Measurements from ENCODE around the gene MVD. TPM values are rescaled to one million over a fixed set of nuclear protein-coding genes. Genes with fewer than 3 reads are reported as not detected.

Gene MVD
- total and polyA plus RNA-seq, 2 of the 13 experiments (the other 11 are each of a cell fraction or from before 2014, with no cell fraction given), result 28.1 to 187 TPM

DNA sequence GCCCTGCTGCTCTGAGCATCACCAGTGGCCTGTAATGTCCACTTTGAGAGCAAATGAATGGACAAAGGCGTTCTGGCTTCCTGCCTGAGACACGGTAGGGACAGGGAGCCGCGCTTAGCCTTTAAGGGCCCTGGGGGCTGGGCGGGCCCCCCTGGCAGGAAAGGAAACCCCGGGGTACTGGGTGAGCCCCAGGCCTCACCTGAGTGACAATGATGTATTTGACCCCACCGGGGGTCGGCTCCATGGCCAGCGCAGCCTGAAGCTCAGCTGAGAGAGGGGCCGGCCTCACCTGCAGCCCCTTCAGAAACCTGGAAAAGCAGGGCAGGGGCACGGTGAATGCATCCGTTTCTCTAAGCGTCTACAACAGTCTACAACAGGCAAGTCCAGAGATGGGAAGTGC, 9.8 kb downstream of the MVD start:
- BruUV-seq (replicated peaks), result no TSS peak
- peaks cover 27% of the 10 kb centered on the region for H3K4me1 ChIP-seq (ENCODE audit: insufficient read depth, low read length)
- DNase-seq (ENCODE audit: low spot score) (no peak), FAIRE-seq (no peak), ATAC-seq (no peak)
- no peaks in the 10 kb centered on the region for H3K9me3 ChIP-seq (ENCODE audit: low read length)
- H3K79me2 ChIP-seq (ENCODE audit: insufficient read depth, low read length), result peaks cover 32% of the 10 kb centered on the region
- H3K4me2 ChIP-seq (ENCODE audit: low read depth, low read length), result no peak overlapping the region
- H3K36me3 ChIP-seq (replicated peaks in 1 of 2; ENCODE audit: control insufficient read depth in 1 of 2, insufficient read depth in 2 of 2, low read length in 2 of 2), result peaks cover 10 to 42% of the 10 kb centered on the region in 2 experiments
- H3K27ac ChIP-seq (ENCODE audit: extremely low read length, insufficient read depth, low read length), result no peak overlapping the region
- in situ Hi-C loops (cut with HindIII; ENCODE audit: extremely low pct_ligation_motif_present, low pct_unique_long_range_greater_than_20kb) (no loop called here), intact Hi-C loops (cut with micrococcal nuclease; ENCODE audit: unreplicated experiment) (loop anchor here (5.0 kb wide), 1 partner anchor 56 kb away; no protein-coding TSS in a partner anchor)
- CTCF ChIA-PET (ENCODE audit: low intra/inter-chr PET ratio, low total read pairs), result no interaction called here
- WGBS (ENCODE audit: low lambda C conversion rate), result 96% methylated on average over 8 of the region's 13 CpGs
- no peaks in the 10 kb centered on the region for H3K27me3 ChIP-seq (ENCODE audit: control insufficient read depth in 1 of 2, insufficient read depth in 2 of 2, low read length in 2 of 2)
- no peak overlapping the region for H3K9ac ChIP-seq (ENCODE audit: insufficient read depth, low read depth, low read length)
- POLR2A ChIA-PET, result interaction anchor here (5.2 kb wide), 1 partner anchor 10 kb away, joined by 51 read pairs; the partner anchor contains the start of gene MVD
- H3K4me3 ChIP-seq (replicated peaks in 1 of 3; ENCODE audit: insufficient read depth in 1 of 3, low read depth in 2 of 3, low read length in 3 of 3), result no peak overlapping the region
- H4K20me1 ChIP-seq (ENCODE audit: insufficient read depth, low read length), result peaks cover 16% of the 10 kb centered on the region; the same call in 1 of the 2 replicates
- no peak overlapping the region for H2AFZ ChIP-seq (ENCODE audit: low read length)
- TF ChIP-seq MEF2D (CRISPR knock-in tag; IDR thresholded peaks at IDR 0.05) (no peak), ZNF337 (CRISPR knock-in tag; IDR thresholded peaks at IDR 0.05; ENCODE audit: borderline replicate concordance, low read depth) (no peak), ATF7 (IDR thresholded peaks at IDR 0.05) (no peak), ATF7 (CRISPR knock-in tag; IDR thresholded peaks at IDR 0.05) (no peak), ZBTB14 (CRISPR knock-in tag; IDR thresholded peaks at IDR 0.05) (no peak), GRHL1 (CRISPR knock-in tag; conservative IDR thresholded peaks at IDR 0.05) (no peak), ZNF318 (CRISPR knock-in tag; IDR thresholded peaks at IDR 0.05) (no peak), KDM2A (CRISPR knock-in tag; IDR thresholded peaks at IDR 0.05; ENCODE audit: borderline replicate concordance, low read depth) (no peak)

Data from HepG2 (cell line).